HCT116 (cell line): ENCODE measurements around the gene SLC24A3.

Experiments
- CEBPB ChIP-seq: IDR thresholded peaks from 2 replicates; pipeline ENCODE4 v1.6.1; 2012; ENCODE audit warnings: low read depth
- CTCF ChIP-seq, 3 experiments: fragments of 200-600 bp in 1 of 3; sonication (generic) in 1 of 3; IDR thresholded peaks in 2 of 3; conservative IDR thresholded peaks in 1 of 3; 2 replicates each; pipeline ENCODE4 v1.5.1; 2012 to 2017; ENCODE audit warnings: low read depth in 2 of 3, low read length in 2 of 3, antibody characterized with exemption in 1 of 3, borderline replicate concordance in 1 of 3, control low read depth in 1 of 3, mild to moderate bottlenecking in 1 of 3, mixed read lengths in 1 of 3, mixed run types in 1 of 3, moderate library complexity in 1 of 3; ENCODE audit not compliant: insufficient read depth in 1 of 3
- EZH2phosphoT487 ChIP-seq: fragments of 200-600 bp; IDR thresholded peaks from 2 replicates; pipeline ENCODE4 v1.6.1; 2018; ENCODE audit warnings: antibody characterized with exemption, borderline replicate concordance
- JUND ChIP-seq: IDR thresholded peaks from 2 replicates; pipeline ENCODE4 v1.6.1; 2012
- POLR2AphosphoS5 ChIP-seq: IDR thresholded peaks from 2 replicates; pipeline ENCODE4 v1.6.1; 2011; ENCODE audit warnings: mild to moderate bottlenecking, low read depth, low read length, moderate library complexity
- SRF ChIP-seq: IDR thresholded peaks from 2 replicates; pipeline ENCODE4 v1.6.1; 2012; ENCODE audit warnings: low read depth
- TCF7L2 ChIP-seq: IDR thresholded peaks from 2 replicates; pipeline ENCODE4 v1.7.0; 2011; ENCODE audit warnings: borderline replicate concordance, inconsistent platforms; ENCODE audit not compliant: insufficient read depth, insufficient read length; ENCODE audit errors: extremely low read depth
- ZFX ChIP-seq: fragments of 450-650 bp; IDR thresholded peaks from 2 replicates; pipeline ENCODE4 v1.6.1; 2017
- ZNF274 ChIP-seq: fragments of 200-500 bp; sonication (Bioruptor generic); IDR thresholded peaks from 2 replicates; pipeline ENCODE4 v1.6.1; 2014; ENCODE audit warnings: mild to moderate bottlenecking, low read depth, low read length, inconsistent platforms

GRCh38 chr20:19683822-19684221 is 471.4 kb downstream of the SLC24A3 start:
- TF ChIP-seq CTCF (IDR thresholded peaks at IDR 0.05 in 2 of 3, conservative IDR thresholded peaks at IDR 0.05 in 1 of 3; ENCODE audit: borderline replicate concordance in 1 of 3, insufficient read depth in 1 of 3, low read depth in 2 of 3, low read length in 2 of 3) (no peak), CEBPB (no peak), SRF (no peak), POLR2AphosphoS5 (no peak), ZNF274 (no peak), TCF7L2 (no peak), ZFX (no peak), EZH2phosphoT487 (no peak), JUND (no peak)
